GM12878 (cell line): Measurements from ENCODE around the gene OSBPL2. TPM values are rescaled to one million over a fixed set of nuclear protein-coding genes. Genes with fewer than 3 reads are reported as not detected.

Experiments
- ATAC-seq: fragments of 200-7000 bp; cut with Tn5 transposase; 3 replicates; pipeline ENCODE4 v1.9.1; 2020; ENCODE audit warnings: mild to moderate bottlenecking, moderate library complexity
- BruUV-seq: library from RNA; stranded (reverse); fragments of 400-500 nt; replicated peaks from 2 replicates; lab custom pipeline; 2021; lab: Mats Ljungman, UMichigan
- CTCF ChIA-PET: fragments of 300-600 bp; sonication (Branson Sonifier 250); formaldehyde crosslinking; extraction: SDS; loops from one replicate; lab custom pipeline; 2021; ENCODE audit warnings: inconsistent platforms; lab: Yijun Ruan, JAX
- POLR2A ChIA-PET: fragments of 350-600 bp; formaldehyde crosslinking; extraction: SDS; loops from one replicate; lab custom pipeline; 2021; ENCODE audit warnings: inconsistent platforms; lab: Charles Lee
- RAD21 ChIA-PET: fragments of 300-600 bp; sonication (Branson Sonifier 250); formaldehyde crosslinking; loops from one replicate; lab custom pipeline; 2023; ENCODE audit warnings: antibody characterized with exemption; ENCODE audit not compliant: unreplicated experiment; lab: Charles Lee
- SMC1A ChIA-PET: fragments of 300-600 bp; sonication (Branson Sonifier 250); formaldehyde crosslinking; loops from one replicate; lab custom pipeline; 2023; ENCODE audit not compliant: unreplicated experiment, uncharacterized antibody; lab: Charles Lee
- DNase-seq: peaks from one replicate; pipeline ENCODE4 v3.0.0-alpha.2; 2011; ENCODE audit warnings: low read depth, low spot score
- FAIRE-seq: peaks from 3 replicates; lab custom pipeline; 2011; peaks lifted over from hg19 to GRCh38; lab: Jason Lieb, UNC
- H2AFZ ChIP-seq: 2 replicates; pipeline ENCODE4 v1.6.0; 2011; ENCODE audit warnings: low read depth, low read length, control low read depth; ENCODE audit not compliant: control insufficient read depth
- H3K27ac ChIP-seq: 2 replicates; pipeline ENCODE4 v1.5.1; 2011; ENCODE audit warnings: control low read depth; ENCODE audit not compliant: control insufficient read depth, insufficient read depth
- H3K27me3 ChIP-seq, 2 experiments: replicated peaks in 1 of 2; 2 replicates each; pipeline versions ENCODE4 v1.6.0 to v1.6.1; 2011; ENCODE audit warnings: low read length in 1 of 2; ENCODE audit not compliant: control insufficient read depth in 2 of 2, insufficient read depth in 2 of 2
- H3K36me3 ChIP-seq, 2 experiments: 2 replicates each; pipeline ENCODE4 v1.5.1; 2011; ENCODE audit warnings: low read length in 1 of 2; ENCODE audit not compliant: control insufficient read depth in 2 of 2, insufficient read depth in 2 of 2
- H3K4me1 ChIP-seq: 2 replicates; pipeline ENCODE4 v1.6.1; 2011; ENCODE audit warnings: mild to moderate bottlenecking, low read length, moderate library complexity, mixed read lengths; ENCODE audit not compliant: control insufficient read depth, insufficient read depth
- H3K4me2 ChIP-seq: 2 replicates; pipeline ENCODE4 v1.6.0; 2011; ENCODE audit warnings: control low read depth; ENCODE audit not compliant: control insufficient read depth, insufficient read depth
- H3K4me3 ChIP-seq: fragments of 200-600 bp; sonication (generic); 2 replicates; pipeline ENCODE4 v1.5.1; 2016
- H3K79me2 ChIP-seq: 2 replicates; pipeline ENCODE4 v1.6.0; 2011; ENCODE audit warnings: low read length; ENCODE audit not compliant: control insufficient read depth, insufficient read depth
- H3K9ac ChIP-seq: 2 replicates; pipeline ENCODE4 v1.8.0; 2011; ENCODE audit warnings: low read length, control low read depth, mixed read lengths; ENCODE audit not compliant: control insufficient read depth, insufficient read depth
- H3K9me3 ChIP-seq: replicated peaks from 3 replicates; pipeline ENCODE4 v1.5.1; 2011; ENCODE audit warnings: mild to moderate bottlenecking, low read length; ENCODE audit not compliant: control insufficient read depth, insufficient read depth
- H4K20me1 ChIP-seq: 2 replicates; pipeline ENCODE4 v1.6.0; 2011; ENCODE audit not compliant: control insufficient read depth, insufficient read depth
- BMI1 ChIP-seq: fragments of 450-650 bp; IDR thresholded peaks from 2 replicates; pipeline ENCODE4 v1.6.1; 2016; ENCODE audit warnings: mild to moderate bottlenecking, moderate library complexity, borderline replicate concordance
- DPF2 ChIP-seq: fragments of 450-650 bp; IDR thresholded peaks from 2 replicates; pipeline ENCODE4 v1.6.1; 2017; ENCODE audit warnings: mild to moderate bottlenecking
- EZH2 ChIP-seq: IDR thresholded peaks from 2 replicates; pipeline ENCODE4 v1.6.1; 2012; ENCODE audit warnings: low read depth, mild to moderate bottlenecking, control low read depth, inconsistent platforms, low read length, borderline replicate concordance; ENCODE audit not compliant: control insufficient read depth
- MEF2B ChIP-seq: fragments of 450-650 bp; IDR thresholded peaks from 2 replicates; pipeline ENCODE4 v1.6.1; 2018; ENCODE audit warnings: mild to moderate bottlenecking, moderate library complexity; ENCODE audit not compliant: partially characterized antibody, poor library complexity, severe bottlenecking
- NFIC ChIP-seq: IDR thresholded peaks from 2 replicates; pipeline ENCODE4 v1.6.1; 2012; ENCODE audit warnings: low read depth, mild to moderate bottlenecking, inconsistent platforms, low read length, moderate library complexity
- NFYA ChIP-seq: IDR thresholded peaks from 2 replicates; pipeline ENCODE4 v1.6.1; 2011; ENCODE audit warnings: low read depth, mild to moderate bottlenecking, low read length, improper control_type of control experiment, borderline replicate concordance
- PAX8 ChIP-seq: fragments of 450-650 bp; IDR thresholded peaks from 2 replicates; pipeline ENCODE4 v1.6.1; 2017; ENCODE audit warnings: mild to moderate bottlenecking, moderate library complexity
- RCOR1 ChIP-seq: conservative IDR thresholded peaks from 2 replicates; pipeline ENCODE4 v1.6.1; 2012; ENCODE audit warnings: low read depth, low read length, improper control_type of control experiment
- RELA ChIP-seq: fragments of 450-650 bp; IDR thresholded peaks from 2 replicates; pipeline ENCODE4 v1.8.0; 2014; ENCODE audit warnings: borderline replicate concordance; ENCODE audit not compliant: partially characterized antibody
- SMARCA5 ChIP-seq: fragments of 450-650 bp; IDR thresholded peaks from 2 replicates; pipeline ENCODE4 v1.6.1; 2017; ENCODE audit warnings: mild to moderate bottlenecking
- TCF12 ChIP-seq: IDR thresholded peaks from 2 replicates; pipeline ENCODE4 v1.6.1; 2011; ENCODE audit warnings: low read depth, mild to moderate bottlenecking, low read length
- YBX1 ChIP-seq: fragments of 450-650 bp; IDR thresholded peaks from 2 replicates; pipeline ENCODE4 v1.6.1; 2016; ENCODE audit warnings: antibody characterized with exemption
- ZSCAN29 ChIP-seq: fragments of 450-650 bp; IDR thresholded peaks from 2 replicates; pipeline ENCODE4 v1.6.1; 2017; ENCODE audit warnings: mild to moderate bottlenecking, moderate library complexity
- WGBS: methylation state at CpG from one replicate; pipeline ENCODE4 v1.1.6; 2016; ENCODE audit warnings: low lambda C conversion rate; ENCODE audit not compliant: insufficient replicate concordance, insufficient coverage; ENCODE audit errors: missing lambda C conversion rate; 5-methylcytosine and 5-hydroxymethylcytosine counted together
- in situ Hi-C: fragments of 300-500 bp; cut with MboI; formaldehyde crosslinking; loops from 9 replicates; pipeline ENCODE4 v1.14.3; 2018; ENCODE audit warnings: mixed read lengths
- intact Hi-C: fragments of 100-400 bp; cut with micrococcal nuclease; formaldehyde crosslinking; loops from one replicate; pipeline ENCODE4 v1.14.2; 2022; ENCODE audit not compliant: unreplicated experiment
- polyA plus RNA-seq, 11 experiments: library from polyadenylated mRNA; depleted of rRNA in 4 of 11; unstranded in 6 of 11; stranded (reverse) in 5 of 11; fragments of >200 nt; fragmentation: Nextera tagmentation in 4 of 11; fragmentation: Illumina TruSeq in 1 of 11; extraction: Ambion mirVana in 4 of 11; extraction: Trizol in 1 of 11; gene quantifications; 1 replicate in 1 of 11; 2 replicates in 10 of 11; pipeline versions ENCODE4 v1.2.1 to v1.2.3, GENCODE V29; 2011 to 2016; ENCODE audit warnings: inconsistent platforms in 2 of 11, missing spikeins in 2 of 11, low read depth in 1 of 11
- total RNA-seq, 4 experiments: library from RNA; depleted of rRNA in 3 of 4; stranded (reverse); fragments of >200 nt in 3 of 4; fragmentation: Illumina TruSeq in 1 of 4; extraction: Trizol in 1 of 4; gene quantifications; 2 replicates each; pipeline versions ENCODE4 v1.2.1 to v1.2.3, GENCODE V29; 2013 to 2021
- TF ChIP-seq, protein P1 (sequence below): IDR thresholded peaks from 2 replicates; pipeline ENCODE4 v1.6.1; 2012; ENCODE audit warnings: low read length, inconsistent platforms

OSBPL2 gene
- total and polyA plus RNA-seq, 10 of the 15 experiments (the other 5 are each of a cell fraction or from before 2014, with no cell fraction given), result 2.8 to 22.3 (median 14.7) TPM

DNA sequence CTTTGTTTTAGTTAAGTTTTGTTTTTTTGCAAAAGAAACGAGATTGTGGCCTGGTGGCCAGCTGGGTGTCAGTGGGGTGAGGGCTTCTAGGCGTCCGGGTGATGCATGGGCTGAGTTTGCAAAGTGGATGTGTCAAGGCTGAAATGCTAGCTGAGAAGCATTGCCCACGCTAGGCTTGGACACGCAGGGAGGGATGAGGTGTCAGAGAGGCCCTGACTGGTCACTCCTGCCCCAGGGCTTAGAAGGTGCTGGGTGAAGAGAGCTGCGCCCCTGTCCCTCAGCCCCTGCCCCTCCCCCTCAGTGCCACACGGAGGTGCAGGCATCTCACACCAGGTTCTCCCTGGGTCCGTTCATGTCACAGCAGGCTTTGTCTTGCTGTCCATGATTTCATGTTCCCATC lies 8.1 kb downstream of the OSBPL2 start:
- no peaks in the 10 kb centered on the region for H3K9me3 ChIP-seq
- intact Hi-C loops (no loop called here), in situ Hi-C loops (no loop called here)
- no peak for DNase-seq
- no peak overlapping the region for H3K9ac ChIP-seq
- H3K27me3 ChIP-seq, result no peaks in the 10 kb centered on the region
- no peak overlapping the region for H2AFZ ChIP-seq
- H3K4me2 ChIP-seq, result no peak overlapping the region
- ChIA-PET SMC1A (no interaction called here), CTCF (no interaction called here), RAD21 (no interaction called here), POLR2A (no interaction called here)
- peaks cover 5% of the 10 kb centered on the region for H3K79me2 ChIP-seq
- no peak for FAIRE-seq
- 70% methylated on average over 8 of the region's 8 CpGs for WGBS
- no peak for ATAC-seq
- no peak overlapping the region for H3K27ac ChIP-seq
- no peaks in the 10 kb centered on the region; the same call in 1 of the 2 replicates for H4K20me1 ChIP-seq
- BruUV-seq, result no TSS peak
- H3K36me3 ChIP-seq, result no peaks in the 10 kb centered on the region; a peak in 2 of 4 replicates
- no peak overlapping the region for H3K4me3 ChIP-seq
- TF ChIP-seq BMI1, result no peak
- no peak for TF ChIP-seq DPF2
- TF ChIP-seq NFYA, result no peak
- TF ChIP-seq PAX8, result no peak
- TF ChIP-seq, protein P1, sequence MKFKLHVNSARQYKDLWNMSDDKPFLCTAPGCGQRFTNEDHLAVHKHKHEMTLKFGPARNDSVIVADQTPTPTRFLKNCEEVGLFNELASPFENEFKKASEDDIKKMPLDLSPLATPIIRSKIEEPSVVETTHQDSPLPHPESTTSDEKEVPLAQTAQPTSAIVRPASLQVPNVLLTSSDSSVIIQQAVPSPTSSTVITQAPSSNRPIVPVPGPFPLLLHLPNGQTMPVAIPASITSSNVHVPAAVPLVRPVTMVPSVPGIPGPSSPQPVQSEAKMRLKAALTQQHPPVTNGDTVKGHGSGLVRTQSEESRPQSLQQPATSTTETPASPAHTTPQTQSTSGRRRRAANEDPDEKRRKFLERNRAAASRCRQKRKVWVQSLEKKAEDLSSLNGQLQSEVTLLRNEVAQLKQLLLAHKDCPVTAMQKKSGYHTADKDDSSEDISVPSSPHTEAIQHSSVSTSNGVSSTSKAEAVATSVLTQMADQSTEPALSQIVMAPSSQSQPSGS, result no peak
- no peak for TF ChIP-seq NFIC
- no peak for TF ChIP-seq SMARCA5
- TF ChIP-seq YBX1, result no peak
- no peak for TF ChIP-seq TCF12
- TF ChIP-seq RELA, result no peak
- no peak for TF ChIP-seq ZSCAN29
- TF ChIP-seq EZH2, result no peak
- TF ChIP-seq RCOR1, result no peak
- TF ChIP-seq MEF2B, result no peak
- no peaks in the 10 kb centered on the region for H3K4me1 ChIP-seq
